Stimulated activated CD4-positive, alpha-beta T cell treated with anti-CD3 and anti-CD28 coated beads, Interleukin-2, amount 100 ng/mL, for 48 hours (primary cell): ENCODE results near the gene ZNF143.
"Not testable (repeated sequence)": the region's sequence is repeated elsewhere in the genome, so short reads cannot be mapped to it uniquely, and the experiment has no call there.

Experiments
- DNase-seq, 2 donors: peaks; one replicate each; pipeline ENCODE4 v3.0.0-alpha.2; 2020

ZNF143 gene

GRCh38 chr11:9498457-9499078 is 37.8 kb downstream of the ZNF143 start:
- no peak for DNase-seq

- peak; percentile 79 to 80 for DNase-seq
Observed at GRCh38 chr11:9506489-9507276, 45.9 kb downstream of the ZNF143 start.

GRCh38 chr11:9507277-9507580 is 46.4 kb downstream of the ZNF143 start:
- no peak for DNase-seq

- no peak for DNase-seq
Observed at GRCh38 chr11:9509041-9509440, 48.2 kb downstream of the ZNF143 start.

GRCh38 chr11:9512370-9513019 is 51.7 kb downstream of the ZNF143 start:
- no peak for DNase-seq

GRCh38 chr11:9514576-9514975 is 53.8 kb downstream of the ZNF143 start:
- not testable (repeated sequence) for DNase-seq

GRCh38 chr11:9516113-9516512 is 55.3 kb downstream of the ZNF143 start:
- no peak for DNase-seq

- DNase-seq = no peak
Observed at GRCh38 chr11:9518835-9519410, 58.1 kb downstream of the ZNF143 start.

- no peak for DNase-seq
Observed at GRCh38 chr11:9524001-9524400, 63.2 kb downstream of the ZNF143 start.

GRCh38 chr11:9525116-9525515 is 64.3 kb downstream of the ZNF143 start:
- no peak for DNase-seq

- no peak for DNase-seq
Observed at GRCh38 chr11:9527481-9528135, 66.8 kb downstream of the ZNF143 start.

- no peak for DNase-seq
Observed at GRCh38 chr11:9528136-9528501, 67.3 kb downstream of the ZNF143 start.

- no peak for DNase-seq
Observed at GRCh38 chr11:9528573-9529333, 67.9 kb downstream of the ZNF143 start.

- no peak for DNase-seq
Observed at GRCh38 chr11:9529334-9529650, 68.5 kb downstream of the ZNF143 start.

- no peak for DNase-seq
Observed at GRCh38 chr11:9530020-9530621, 69.3 kb downstream of the ZNF143 start.

- DNase-seq = no peak
Observed at GRCh38 chr11:9530901-9531625, 70.3 kb downstream of the ZNF143 start.

- DNase-seq = no peak
Observed at GRCh38 chr11:9533058-9533457, 72.2 kb downstream of the ZNF143 start.

GRCh38 chr11:9533736-9534473 is 73.1 kb downstream of the ZNF143 start:
- no peak for DNase-seq

GRCh38 chr11:9535189-9535781 is 74.5 kb downstream of the ZNF143 start:
- peak; percentile 88 to 89 for DNase-seq

- no peak for DNase-seq
Observed at GRCh38 chr11:9538548-9538947, 77.7 kb downstream of the ZNF143 start.
